H1 (cell line): ENCODE data around the gene TOM1. TPM values are rescaled to one million over a fixed set of nuclear protein-coding genes. Genes with fewer than 3 reads are reported as not detected.

Experiments used
- CTCF ChIA-PET: fragments of 300-600 bp; sonication (Branson Sonifier 250); formaldehyde crosslinking; loops from one replicate; lab custom pipeline; 2021; ENCODE audit not compliant: partially characterized antibody; lab: Charles Lee
- POLR2A ChIA-PET: fragments of 300-600 bp; sonication (Branson Sonifier 250); formaldehyde crosslinking; loops from one replicate; lab custom pipeline; 2021; ENCODE audit warnings: inconsistent platforms; ENCODE audit not compliant: partially characterized antibody; lab: Charles Lee
- DNase-seq, 2 experiments: peaks; one replicate each; pipeline versions ENCODE4 v3.0.0 to v3.0.0-alpha.2; 2010 to 2022; ENCODE audit warnings: low spot score in 2 of 2, low read depth in 1 of 2, mixed read lengths in 1 of 2
- FAIRE-seq: peaks from 2 replicates; lab custom pipeline; 2011; peaks lifted over from hg19 to GRCh38; lab: Jason Lieb, UNC
- H2AFZ ChIP-seq: 2 replicates; pipeline ENCODE4 v1.8.1; 2012; ENCODE audit warnings: low read length, inconsistent platforms
- H2AK5ac ChIP-seq: 2 replicates; pipeline ENCODE4 v1.6.1; 2013; ENCODE audit warnings: low read depth, low read length
- H2BK120ac ChIP-seq: replicated peaks from 2 replicates; pipeline ENCODE3; 2013; ENCODE audit warnings: low read depth, low read length, inconsistent platforms
- H2BK12ac ChIP-seq: 2 replicates; pipeline ENCODE4 v1.6.1; 2013; ENCODE audit warnings: low read depth, low read length
- H2BK15ac ChIP-seq: 2 replicates; pipeline ENCODE4 v1.6.1; 2013; ENCODE audit warnings: low read length
- H2BK20ac ChIP-seq: 2 replicates; pipeline ENCODE4 v1.6.1; 2013; ENCODE audit warnings: low read length
- H2BK5ac ChIP-seq: 2 replicates; pipeline ENCODE4 v1.6.1; 2013; ENCODE audit warnings: low read depth, low read length
- H3K14ac ChIP-seq: 2 replicates; pipeline ENCODE4 v1.6.1; 2013; ENCODE audit warnings: inconsistent platforms; ENCODE audit not compliant: insufficient read length
- H3K18ac ChIP-seq: 2 replicates; pipeline ENCODE4 v1.6.1; 2013; ENCODE audit warnings: low read length; ENCODE audit errors: extremely low read depth
- H3K23ac ChIP-seq: 2 replicates; pipeline ENCODE4 v1.6.1; 2013; ENCODE audit warnings: inconsistent platforms; ENCODE audit not compliant: insufficient read length
- H3K23me2 ChIP-seq: 2 replicates; pipeline ENCODE4 v1.6.1; 2013; ENCODE audit warnings: low read depth, low read length
- H3K27ac ChIP-seq: 2 replicates; pipeline ENCODE4 v1.6.1; 2011; ENCODE audit warnings: low read depth, low read length, inconsistent platforms
- H3K27me3 ChIP-seq, 4 experiments: replicated peaks in 1 of 4; 1 replicate in 1 of 4; 2 replicates in 3 of 4; pipeline versions ENCODE4 v1.6.1 to v1.8.1; 2011 to 2013; ENCODE audit warnings: low read length in 3 of 4, mild to moderate bottlenecking in 3 of 4, inconsistent platforms in 2 of 4, mixed read lengths in 2 of 4, moderate library complexity in 1 of 4; ENCODE audit not compliant: control insufficient read depth in 3 of 4, insufficient read depth in 3 of 4; ENCODE audit errors: extremely low read depth in 1 of 4
- H3K36me3 ChIP-seq, 4 experiments: 2 replicates each; pipeline versions ENCODE4 v1.6.1 to v1.8.1; 2011 to 2013; ENCODE audit warnings: mild to moderate bottlenecking in 4 of 4, low read length in 3 of 4, moderate library complexity in 2 of 4, control low read depth in 1 of 4, inconsistent platforms in 1 of 4; ENCODE audit not compliant: insufficient read depth in 4 of 4, control insufficient read depth in 2 of 4
- H3K4ac ChIP-seq: replicated peaks from 2 replicates; pipeline ENCODE3; 2013; ENCODE audit warnings: low read length, low read depth, mixed read lengths, inconsistent platforms; ENCODE audit not compliant: insufficient read length
- H3K4me1 ChIP-seq, 4 experiments: replicated peaks in 1 of 4; 1 replicate in 1 of 4; 2 replicates in 3 of 4; pipeline versions ENCODE4 v1.6.1 to v1.8.1; 2011 to 2013; ENCODE audit warnings: low read length in 3 of 4, inconsistent platforms in 2 of 4, mixed read lengths in 1 of 4; ENCODE audit not compliant: insufficient read depth in 4 of 4, control insufficient read depth in 3 of 4
- H3K4me2 ChIP-seq, 2 experiments: 2 replicates each; pipeline versions ENCODE4 v1.6.1 to v1.8.1; 2011 to 2013; ENCODE audit warnings: low read depth in 2 of 2, low read length in 2 of 2, control low read depth in 1 of 2, inconsistent platforms in 1 of 2, mild to moderate bottlenecking in 1 of 2; ENCODE audit not compliant: insufficient read depth in 1 of 2
- H3K4me3 ChIP-seq, 4 experiments: fragments of 200-600, 300-600 bp in 1 of 4; sonication (generic), shearing (Covaris generic), sonication (Bioruptor Twin) in 1 of 4; 2 replicates each; pipeline versions ENCODE4 v1.5.1 to v1.8.1; 2011 to 2016; ENCODE audit warnings: low read length in 4 of 4, low read depth in 3 of 4, control low read depth in 2 of 4, inconsistent platforms in 2 of 4, mild to moderate bottlenecking in 2 of 4, mixed read lengths in 1 of 4, moderate library complexity in 1 of 4; ENCODE audit not compliant: insufficient read depth in 2 of 4; ENCODE audit errors: extremely low read depth in 1 of 4
- H3K56ac ChIP-seq: replicated peaks from 2 replicates; pipeline ENCODE3; 2013; ENCODE audit warnings: low read depth, mild to moderate bottlenecking, mixed read lengths, low read length, inconsistent platforms; ENCODE audit not compliant: insufficient read length
- H3K79me1 ChIP-seq: 2 replicates; pipeline ENCODE4 v1.6.1; 2013; ENCODE audit warnings: low read depth, low read length, control low read depth
- H3K79me2 ChIP-seq, 2 experiments: 2 replicates each; pipeline versions ENCODE4 v1.6.1 to v1.8.1; 2012 to 2013; ENCODE audit warnings: low read length in 2 of 2, mild to moderate bottlenecking in 2 of 2, inconsistent platforms in 1 of 2; ENCODE audit not compliant: insufficient read depth in 2 of 2, control insufficient read depth in 1 of 2
- H3K9ac ChIP-seq, 4 experiments: replicated peaks in 1 of 4; 1 replicate in 1 of 4; 2 replicates in 3 of 4; pipeline versions ENCODE4 v1.6.1 to v1.8.1; 2011 to 2013; ENCODE audit warnings: low read depth in 3 of 4, low read length in 3 of 4, control low read depth in 2 of 4, mild to moderate bottlenecking in 2 of 4, moderate library complexity in 2 of 4, inconsistent platforms in 1 of 4; ENCODE audit errors: extremely low read depth in 1 of 4
- H3K9me3 ChIP-seq, 2 experiments: 2 replicates each; pipeline versions ENCODE4 v1.6.1 to v1.8.1; 2012 to 2013; ENCODE audit warnings: mild to moderate bottlenecking in 2 of 2, moderate library complexity in 2 of 2, control low read depth in 1 of 2, inconsistent platforms in 1 of 2, low read depth in 1 of 2, low read length in 1 of 2, mixed read lengths in 1 of 2; ENCODE audit not compliant: insufficient read depth in 2 of 2
- H4K20me1 ChIP-seq, 2 experiments: replicated peaks in 1 of 2; 2 replicates each; pipeline versions ENCODE3 to v1.8.1; 2011 to 2013; ENCODE audit warnings: inconsistent platforms in 2 of 2, low read length in 2 of 2, mild to moderate bottlenecking in 1 of 2; ENCODE audit not compliant: insufficient read depth in 2 of 2, control insufficient read depth in 1 of 2
- H4K5ac ChIP-seq: 2 replicates; pipeline ENCODE4 v1.6.1; 2013; ENCODE audit warnings: low read length, low read depth, mixed read lengths, inconsistent platforms; ENCODE audit not compliant: insufficient read length
- H4K8ac ChIP-seq: 2 replicates; pipeline ENCODE4 v1.8.0; 2013; ENCODE audit warnings: mild to moderate bottlenecking, moderate library complexity, low read length, inconsistent platforms; ENCODE audit not compliant: insufficient read depth; ENCODE audit errors: extremely low read depth
- H4K91ac ChIP-seq: replicated peaks from 2 replicates; pipeline ENCODE3; 2013; ENCODE audit warnings: low read length, mixed read lengths, inconsistent platforms; ENCODE audit not compliant: insufficient read length
- RNF2 ChIP-seq: fragments of 200-900, 300-1000 bp; sonication (generic); IDR thresholded peaks from 2 replicates; pipeline ENCODE4 v1.7.1; 2016; ENCODE audit warnings: borderline replicate concordance, low read depth, mild to moderate bottlenecking, antibody characterized with exemption, low read length; ENCODE audit not compliant: poor library complexity, severe bottlenecking; ENCODE audit errors: missing control alignments
- SRF ChIP-seq: IDR thresholded peaks from 2 replicates; pipeline ENCODE4 v1.6.1; 2011; ENCODE audit warnings: mild to moderate bottlenecking, low read depth, low read length, moderate library complexity
- WGBS, 2 experiments: shearing (Covaris generic) in 1 of 2; methylation state at CpG; one replicate each; pipeline versions ENCODE4 v1.1.6 to v1.1.7; 2013 to 2015; ENCODE audit warnings: low lambda C conversion rate in 2 of 2, mixed read lengths in 2 of 2, inconsistent platforms in 1 of 2, low coverage in 1 of 2, missing lambda C conversion rate in 1 of 2; ENCODE audit not compliant: insufficient replicate concordance in 2 of 2, insufficient coverage in 1 of 2, insufficient read length in 1 of 2; ENCODE audit errors: extremely low coverage in 1 of 2, missing lambda C conversion rate in 1 of 2; 5-methylcytosine and 5-hydroxymethylcytosine counted together
- polyA plus RNA-seq, 7 experiments: library from polyadenylated mRNA; depleted of rRNA in 3 of 7; stranded (reverse) in 5 of 7; unstranded in 2 of 7; fragments of >200 nt in 5 of 7; fragments of 200-250 nt in 2 of 7; gene quantifications; 1 replicate in 5 of 7; 2 replicates in 1 of 7; 4 replicates in 1 of 7; pipeline versions ENCODE4 v1.2.1 to v1.2.3, GENCODE V29; 2011 to 2013; ENCODE audit warnings: missing spikeins in 2 of 7, mixed read lengths in 2 of 7
- total RNA-seq: library from RNA; stranded (reverse); fragmentation: NEBNext Ultra II Directional; extraction: Animal tissue kit (Norgen Biotek cat#: 25700); gene quantifications from 2 replicates; pipeline ENCODE4 v1.2.1, GENCODE V29; 2021

TOM1 gene
- total and polyA plus RNA-seq, 2 of the 8 experiments (the other 6 are each of a cell fraction or from before 2014, with no cell fraction given), result 25.1 to 39.2 TPM

DNA sequence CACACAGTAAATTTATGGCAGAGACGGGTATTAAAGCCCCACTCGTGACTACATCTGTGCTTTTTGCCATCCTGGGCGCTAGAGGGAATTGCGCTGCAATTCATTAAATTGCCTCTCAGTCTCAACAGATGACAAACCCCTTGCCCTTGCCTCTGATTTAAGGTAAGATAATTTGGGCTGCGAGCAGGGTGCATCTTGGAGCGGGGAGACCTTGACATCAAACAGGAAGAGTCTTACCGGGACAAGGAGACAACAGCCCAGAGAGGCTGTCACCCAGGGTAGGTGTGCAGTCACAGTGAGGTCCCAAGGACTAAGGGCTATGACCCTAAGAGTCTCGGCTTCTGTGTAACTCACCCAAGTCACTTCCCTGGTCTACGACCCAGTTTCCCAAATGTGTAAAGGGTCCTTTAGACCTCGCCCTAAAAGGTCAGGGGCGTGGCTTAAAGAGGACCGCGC lies 449 bp upstream of the TOM1 start:
- Histone ChIP-seq H2BK20ac (no peak overlapping the region), H2AFZ (0 out of 2 replicates have a peak overlapping the region, but pooled peaks have one; percentile 37), H3K27me3 (no peaks in the 10 kb centered on the region), H3K14ac (no peak overlapping the region), H3K36me3 (peaks cover 1 to 22% (median 5%) of the 10 kb centered on the region in 4 experiments; a peak in 6 of 8 replicates), H4K8ac (no peak overlapping the region), H4K20me1 (no peaks in the 10 kb centered on the region), H2BK120ac (no peak overlapping the region), H3K4me1 (peaks cover 0 to 1% (median under 1%) of the 10 kb centered on the region in 4 experiments; a peak in 3 of 7 replicates), H3K18ac (no peak overlapping the region), H3K27ac (no peak overlapping the region), H4K91ac (no peak overlapping the region), H2AK5ac (no peak overlapping the region), H3K4me2 (peak overlapping the region; percentile 89 to 92), H3K9me3 (no peaks in the 10 kb centered on the region), H2BK5ac (0 out of 2 replicates have a peak overlapping the region, but pooled peaks have one; percentile 1), H3K79me2 (no peaks in the 10 kb centered on the region), H2BK15ac (no peak overlapping the region), H3K56ac (no peak overlapping the region), H2BK12ac (no peak overlapping the region), H4K5ac (no peak overlapping the region), H3K4me3 (peak overlapping the region in 2 of 4 experiments; percentile 33 to 84; a peak in 3 of 8 replicates), H3K23me2 (peaks cover 4% of the 10 kb centered on the region; the same call in 1 of the 2 replicates), H3K23ac (no peak overlapping the region), H3K79me1 (no peaks in the 10 kb centered on the region), H3K9ac (peak overlapping the region in 2 of 4 experiments; percentile 22 to 44; a peak in 1 of 7 replicates), H3K4ac (no peak overlapping the region)
- peak; percentile 58 for FAIRE-seq
- CTCF ChIA-PET, result interaction anchor here (0.8 kb wide), 3 partner anchors 10 to 28 kb away, joined by 3 read pairs; no protein-coding TSS in a partner anchor
- POLR2A ChIA-PET, result interaction anchor here (0.7 to 2.3 kb wide), 9 partner anchors 10 to 82 kb away, joined by 3 to 9 read pairs (median 5); partner anchors contain the start of genes HMGXB4 and HMOX1
- DNase-seq, result no peak
- 45% methylated on average over 13 of the region's 13 CpGs; no CpG with 5 or more reads in 1 of the 2 experiments for WGBS, 2 experiments
- TF ChIP-seq SRF (peak; percentile 69), RNF2 (no peak)
